PC-3 (cell line): ENCODE data around the gene BCAR3.

Experiments used
- EZH2phosphoT487 ChIP-seq: fragments of 300-600 bp; sonication (generic); IDR thresholded peaks from 2 replicates; pipeline ENCODE4 v1.6.1; 2018; ENCODE audit warnings: mild to moderate bottlenecking, antibody characterized with exemption, low read length, borderline replicate concordance
- TF ChIP-seq, protein P1 (sequence below): fragments of 300-600 bp; sonication (generic); conservative IDR thresholded peaks from 2 replicates; pipeline ENCODE4 v1.5.1; 2017; ENCODE audit warnings: antibody characterized with exemption, low read depth, mild to moderate bottlenecking, low read length

DNA sequence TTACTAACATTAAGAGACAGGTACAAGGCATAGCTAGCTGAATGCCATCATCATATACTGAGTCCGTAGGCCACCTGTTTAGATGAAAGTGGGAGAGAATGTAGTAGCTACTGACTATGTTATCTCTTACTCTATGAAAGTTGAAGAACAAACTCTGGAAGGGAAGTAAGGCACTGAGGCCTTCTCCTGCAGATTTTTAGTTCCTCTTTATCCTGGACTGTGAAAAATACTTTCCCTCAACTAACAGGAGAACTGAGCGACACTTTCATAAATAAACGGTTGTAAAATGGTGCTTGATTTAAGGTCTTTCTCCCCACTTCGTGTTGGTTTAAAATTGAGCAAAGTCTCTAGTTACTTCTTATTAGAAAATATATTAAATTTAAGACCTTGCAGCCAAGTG is 131.8 kb downstream of the BCAR3 start:
- TF ChIP-seq, protein P1, sequence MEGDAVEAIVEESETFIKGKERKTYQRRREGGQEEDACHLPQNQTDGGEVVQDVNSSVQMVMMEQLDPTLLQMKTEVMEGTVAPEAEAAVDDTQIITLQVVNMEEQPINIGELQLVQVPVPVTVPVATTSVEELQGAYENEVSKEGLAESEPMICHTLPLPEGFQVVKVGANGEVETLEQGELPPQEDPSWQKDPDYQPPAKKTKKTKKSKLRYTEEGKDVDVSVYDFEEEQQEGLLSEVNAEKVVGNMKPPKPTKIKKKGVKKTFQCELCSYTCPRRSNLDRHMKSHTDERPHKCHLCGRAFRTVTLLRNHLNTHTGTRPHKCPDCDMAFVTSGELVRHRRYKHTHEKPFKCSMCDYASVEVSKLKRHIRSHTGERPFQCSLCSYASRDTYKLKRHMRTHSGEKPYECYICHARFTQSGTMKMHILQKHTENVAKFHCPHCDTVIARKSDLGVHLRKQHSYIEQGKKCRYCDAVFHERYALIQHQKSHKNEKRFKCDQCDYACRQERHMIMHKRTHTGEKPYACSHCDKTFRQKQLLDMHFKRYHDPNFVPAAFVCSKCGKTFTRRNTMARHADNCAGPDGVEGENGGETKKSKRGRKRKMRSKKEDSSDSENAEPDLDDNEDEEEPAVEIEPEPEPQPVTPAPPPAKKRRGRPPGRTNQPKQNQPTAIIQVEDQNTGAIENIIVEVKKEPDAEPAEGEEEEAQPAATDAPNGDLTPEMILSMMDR = no peak
- TF ChIP-seq EZH2phosphoT487 = no peak
